GM18873 (cell line): ENCODE results near the gene CXXC5.
"Not testable (repeated sequence)": the region's sequence is repeated elsewhere in the genome, so short reads cannot be mapped to it uniquely, and the experiment has no call there.

ENCODE experiments used
- ATAC-seq: cut with Tn5 transposase; IDR thresholded peaks from one replicate; pipeline ENCODE4 v1.9.1; 2021; ENCODE audit warnings: mild to moderate bottlenecking, moderate library complexity, moderate number of reproducible peaks; ENCODE audit not compliant: unreplicated experiment, low FRiP score

The CXXC5 gene

GRCh38 chr5:139708434-139708861 lies 60.3 kb downstream of the CXXC5 start:
- no peak for ATAC-seq

GRCh38 chr5:139708877-139709581 lies 60.9 kb downstream of the CXXC5 start:
- no peak for ATAC-seq

GRCh38 chr5:139709582-139710318 lies 61.6 kb downstream of the CXXC5 start:
- ATAC-seq = no peak

- no peak for ATAC-seq
These were observed 62.3 kb downstream of the CXXC5 start for GRCh38 chr5:139710319-139711066.

- no peak for ATAC-seq
These were observed 63.1 kb downstream of the CXXC5 start for GRCh38 chr5:139711067-139711905.

GRCh38 chr5:139711906-139712224 lies 63.7 kb downstream of the CXXC5 start:
- no peak for ATAC-seq

GRCh38 chr5:139712412-139712811 lies 64.3 kb downstream of the CXXC5 start:
- ATAC-seq = no peak

- not testable (repeated sequence) for ATAC-seq
These were observed 65.7 kb downstream of the CXXC5 start for GRCh38 chr5:139713898-139714297.

- no peak for ATAC-seq
These were observed 69.1 kb downstream of the CXXC5 start for GRCh38 chr5:139717221-139717620.

- not testable (repeated sequence) for ATAC-seq
These were observed 70.3 kb downstream of the CXXC5 start for GRCh38 chr5:139718403-139718802.

GRCh38 chr5:139719970-139720369 lies 71.8 kb downstream of the CXXC5 start:
- not testable (repeated sequence) for ATAC-seq

- ATAC-seq = no peak
These were observed 75.9 kb downstream of the CXXC5 start for GRCh38 chr5:139723986-139724587.

- no peak for ATAC-seq
These were observed 77.1 kb downstream of the CXXC5 start for GRCh38 chr5:139725073-139725830.

- ATAC-seq = no peak
These were observed 78.1 kb downstream of the CXXC5 start for GRCh38 chr5:139726248-139726647.

- ATAC-seq = not testable (repeated sequence)
These were observed 79.5 kb downstream of the CXXC5 start for GRCh38 chr5:139727615-139728014.

GRCh38 chr5:139731281-139731680 lies 83.1 kb downstream of the CXXC5 start:
- ATAC-seq = no peak

- ATAC-seq = no peak
These were observed 83.9 kb downstream of the CXXC5 start for GRCh38 chr5:139732019-139732418.

- ATAC-seq = no peak
These were observed 85.0 kb downstream of the CXXC5 start for GRCh38 chr5:139733010-139733688.
